ENCODE measurements around the gene STAC2.

Gene STAC2

DNA sequence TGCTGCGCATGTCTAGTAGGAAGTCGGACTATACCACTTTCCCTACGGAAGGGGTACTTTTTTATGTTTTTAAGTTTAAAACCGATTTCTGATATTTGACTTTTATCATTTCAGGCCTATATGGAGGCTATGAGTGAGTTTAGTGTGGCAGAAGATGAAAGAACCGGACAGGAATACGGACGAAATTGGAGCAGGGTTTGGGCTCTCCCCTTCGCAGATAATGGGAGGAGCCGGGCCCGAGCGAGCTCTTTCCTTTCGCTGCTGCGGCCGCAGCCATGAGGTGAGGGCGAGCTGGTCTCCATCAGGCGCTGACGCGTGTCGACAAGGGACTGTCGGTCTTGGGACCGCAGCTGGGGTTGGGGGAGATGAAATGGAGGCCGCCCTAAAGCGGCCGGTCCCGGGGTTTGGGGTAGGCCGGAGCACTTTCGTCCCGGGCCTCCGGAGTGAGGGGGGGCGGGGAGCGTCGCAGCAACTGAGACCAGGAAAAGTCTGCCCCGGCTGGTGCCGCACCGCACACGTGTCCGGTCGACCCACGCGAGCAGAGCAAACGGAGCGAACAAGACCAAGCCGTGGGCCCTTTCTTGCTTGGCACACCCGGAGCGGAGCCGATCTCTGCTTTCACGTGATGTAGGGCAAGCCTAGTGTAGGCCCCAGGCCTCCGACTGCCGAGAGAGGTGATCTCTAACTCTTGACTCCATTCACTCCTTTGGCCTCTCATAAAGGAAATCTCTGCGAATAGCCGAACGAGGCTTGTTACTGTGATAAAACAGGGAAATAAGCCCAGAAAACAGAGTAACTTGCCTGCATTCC is 25.5 kb downstream of the STAC2 start, which contains the start of gene RPL19:
TSS of gene RPL19 (plus strand) at position 214 of the 810 bp plus-strand sequence. CDS start at position 276, 62 bp downstream.
- TF ChIP-seq, protein P1, sequence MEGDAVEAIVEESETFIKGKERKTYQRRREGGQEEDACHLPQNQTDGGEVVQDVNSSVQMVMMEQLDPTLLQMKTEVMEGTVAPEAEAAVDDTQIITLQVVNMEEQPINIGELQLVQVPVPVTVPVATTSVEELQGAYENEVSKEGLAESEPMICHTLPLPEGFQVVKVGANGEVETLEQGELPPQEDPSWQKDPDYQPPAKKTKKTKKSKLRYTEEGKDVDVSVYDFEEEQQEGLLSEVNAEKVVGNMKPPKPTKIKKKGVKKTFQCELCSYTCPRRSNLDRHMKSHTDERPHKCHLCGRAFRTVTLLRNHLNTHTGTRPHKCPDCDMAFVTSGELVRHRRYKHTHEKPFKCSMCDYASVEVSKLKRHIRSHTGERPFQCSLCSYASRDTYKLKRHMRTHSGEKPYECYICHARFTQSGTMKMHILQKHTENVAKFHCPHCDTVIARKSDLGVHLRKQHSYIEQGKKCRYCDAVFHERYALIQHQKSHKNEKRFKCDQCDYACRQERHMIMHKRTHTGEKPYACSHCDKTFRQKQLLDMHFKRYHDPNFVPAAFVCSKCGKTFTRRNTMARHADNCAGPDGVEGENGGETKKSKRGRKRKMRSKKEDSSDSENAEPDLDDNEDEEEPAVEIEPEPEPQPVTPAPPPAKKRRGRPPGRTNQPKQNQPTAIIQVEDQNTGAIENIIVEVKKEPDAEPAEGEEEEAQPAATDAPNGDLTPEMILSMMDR (IDR thresholded peaks at IDR 0.05; ENCODE audit: control insufficient read depth, extremely low read depth, insufficient read depth): no peak
- H3K4me3 ChIP-seq (ENCODE audit: low read depth, low read length): peak within 1 kb of the TSS; percentile 92
- DNase-seq (ENCODE audit: low read depth): no peak

DNA sequence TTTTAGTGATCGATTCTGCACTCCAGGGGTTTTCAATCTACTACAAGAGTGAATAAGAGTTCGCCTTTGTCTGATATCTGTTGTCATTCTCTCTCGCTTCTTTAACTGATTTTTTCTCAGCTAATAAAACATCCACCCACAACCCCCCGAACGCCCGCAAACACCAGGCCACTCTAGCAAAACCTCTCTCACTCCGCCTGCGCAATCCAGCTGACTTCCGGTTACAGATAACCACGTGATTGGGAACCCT is 26.0 kb downstream of the STAC2 start:
- DNase-seq (ENCODE audit: low read depth): peak; percentile 88
- TF ChIP-seq, protein P1 (IDR thresholded peaks at IDR 0.05; ENCODE audit: control insufficient read depth, extremely low read depth, insufficient read depth): no peak

DNA sequence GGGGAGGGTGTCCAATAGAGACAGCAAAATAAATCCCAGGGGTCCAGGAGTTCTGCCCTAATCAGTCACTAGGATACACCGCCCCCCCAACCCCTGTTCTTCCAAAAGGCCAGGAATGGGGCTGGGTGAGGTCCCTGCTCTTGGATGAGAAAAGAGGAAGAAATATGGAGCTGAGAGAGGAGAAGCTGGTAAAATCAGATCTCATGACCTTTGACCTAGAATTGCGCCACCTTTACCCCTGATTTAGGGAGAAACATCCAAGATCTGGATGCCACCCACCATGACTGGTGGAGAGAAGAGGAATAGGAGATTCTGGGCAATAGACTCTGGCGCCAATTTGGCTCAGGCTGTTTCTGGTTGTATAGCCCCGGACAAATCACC is 27.6 kb downstream of the STAC2 start:
- no peak for DNase-seq (ENCODE audit: low read depth)
- H3K4me3 ChIP-seq (ENCODE audit: low read depth, low read length): no peak overlapping the region
- TF ChIP-seq, protein P1 (IDR thresholded peaks at IDR 0.05; ENCODE audit: control insufficient read depth, extremely low read depth, insufficient read depth): no peak

More for the DNA sequence above, 26.0 kb downstream of the STAC2 start:
- peak overlapping the region; percentile 92 for H3K4me3 ChIP-seq (ENCODE audit: low read depth, low read length)

DNA sequence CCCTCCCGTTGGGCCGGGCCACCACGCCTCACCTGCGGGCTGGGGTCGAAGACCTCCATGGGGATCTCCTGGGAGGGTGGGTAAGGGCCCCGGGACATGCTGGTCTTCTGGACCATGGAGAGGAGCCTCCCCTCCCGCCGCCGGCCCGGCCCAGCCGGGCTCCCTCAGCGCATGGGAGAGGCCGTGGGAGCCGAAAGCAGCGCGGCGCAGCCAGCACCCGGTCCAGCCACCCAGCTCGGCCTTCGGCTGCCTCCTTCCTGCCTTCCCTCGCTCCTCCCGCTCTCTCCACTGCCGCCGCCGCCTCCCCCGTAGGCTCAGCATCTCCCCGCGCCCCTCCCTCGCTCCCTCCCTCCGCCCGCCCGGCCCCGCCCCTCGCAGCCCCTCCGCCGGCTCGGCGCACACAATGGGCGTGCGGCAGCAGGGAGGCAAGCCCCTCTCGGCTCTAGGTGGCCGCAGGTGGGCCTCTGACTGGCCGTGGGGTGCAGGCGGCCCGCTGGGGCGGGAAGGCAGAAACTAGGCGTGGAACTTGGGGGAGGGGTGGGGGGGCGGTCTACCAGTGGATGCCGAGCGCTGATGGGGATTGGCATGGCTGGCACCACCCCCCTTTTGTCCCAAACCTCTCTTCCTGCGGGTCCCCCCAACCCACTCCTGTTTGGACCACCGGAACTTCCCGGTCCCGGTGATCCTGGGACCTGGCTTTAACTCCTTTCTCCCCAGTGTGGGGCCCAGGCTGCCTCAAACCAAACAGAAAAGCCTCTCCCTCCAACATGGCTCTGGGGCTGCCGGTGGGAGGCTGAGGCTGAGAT is 28.2 kb downstream of the STAC2 start, which contains the start of gene CACNB1:
TSS of gene CACNB1 (minus strand) at position 290 of the 806 bp plus-strand sequence. CDS start at position 116, 174 bp downstream.
- TF ChIP-seq, protein P1 (IDR thresholded peaks at IDR 0.05; ENCODE audit: control insufficient read depth, extremely low read depth, insufficient read depth): no peak
- DNase-seq (ENCODE audit: low read depth): no peak
- H3K4me3 ChIP-seq (ENCODE audit: low read depth, low read length): peak within 1 kb of the TSS; percentile 71

DNA sequence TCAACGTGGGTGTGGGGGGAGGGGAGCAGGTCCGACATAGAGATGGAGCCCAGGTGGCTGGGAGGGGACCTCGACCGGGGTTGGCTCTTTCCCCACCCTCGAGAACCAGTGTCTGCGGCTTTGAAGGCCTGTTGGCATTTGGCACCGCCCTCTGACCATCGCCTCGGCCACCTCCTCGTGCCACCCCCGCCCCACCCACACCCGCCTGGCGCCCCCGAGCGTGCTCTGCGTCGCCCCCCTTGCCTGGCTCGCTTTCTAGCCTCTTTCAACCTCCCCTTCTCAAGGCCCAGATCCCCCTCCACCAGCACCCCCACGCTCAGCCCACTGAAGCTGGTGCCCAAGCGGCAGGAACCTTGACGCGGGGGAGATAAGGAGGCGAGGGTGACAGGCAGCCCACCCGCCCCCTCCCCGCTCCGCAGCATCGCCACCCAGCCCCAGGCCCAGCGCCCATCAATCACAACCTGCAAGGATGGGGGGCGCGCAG is 28.9 kb downstream of the STAC2 start:
- H3K4me3 ChIP-seq (ENCODE audit: low read depth, low read length): peak overlapping the region; percentile 71
- no peak for DNase-seq (ENCODE audit: low read depth)
- TF ChIP-seq, protein P1 (IDR thresholded peaks at IDR 0.05; ENCODE audit: control insufficient read depth, extremely low read depth, insufficient read depth): no peak

DNA sequence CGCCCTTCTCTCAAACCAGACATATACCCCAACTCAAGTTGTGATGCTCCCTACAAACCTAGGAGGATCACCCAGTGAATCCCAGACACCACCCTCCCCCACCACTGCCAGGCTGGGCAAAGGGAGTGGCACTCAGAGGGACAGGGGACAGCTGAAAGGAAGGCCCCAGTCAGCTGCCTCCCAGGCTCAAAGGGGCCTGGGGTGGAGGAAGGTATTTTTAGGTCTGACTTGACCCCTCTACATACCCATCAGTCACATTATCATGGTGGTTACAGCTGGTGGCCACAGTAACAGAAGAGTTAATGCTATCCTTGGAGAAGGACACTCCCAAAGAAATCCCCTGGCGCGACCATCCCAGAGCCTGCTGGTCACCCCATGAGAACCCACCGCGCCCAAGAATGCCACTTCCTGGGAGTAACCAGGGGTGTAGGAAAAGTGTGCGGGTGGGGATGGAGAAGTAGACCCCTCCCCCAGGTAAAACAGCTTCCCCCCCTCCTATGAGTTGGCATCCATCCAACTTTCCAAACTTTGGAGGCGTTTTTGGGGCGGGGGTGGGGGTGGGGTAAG is 29.4 kb downstream of the STAC2 start:
- TF ChIP-seq, protein P1 (IDR thresholded peaks at IDR 0.05; ENCODE audit: control insufficient read depth, extremely low read depth, insufficient read depth): no peak
- DNase-seq (ENCODE audit: low read depth): no peak
- H3K4me3 ChIP-seq (ENCODE audit: low read depth, low read length): peak overlapping the region; percentile 71
